ENCODE results near the gene MAGI2.
"Not testable (repeated sequence)": the region's sequence is repeated elsewhere in the genome, so short reads cannot be mapped to it uniquely, and the experiment has no call there.

Gene MAGI2

DNA sequence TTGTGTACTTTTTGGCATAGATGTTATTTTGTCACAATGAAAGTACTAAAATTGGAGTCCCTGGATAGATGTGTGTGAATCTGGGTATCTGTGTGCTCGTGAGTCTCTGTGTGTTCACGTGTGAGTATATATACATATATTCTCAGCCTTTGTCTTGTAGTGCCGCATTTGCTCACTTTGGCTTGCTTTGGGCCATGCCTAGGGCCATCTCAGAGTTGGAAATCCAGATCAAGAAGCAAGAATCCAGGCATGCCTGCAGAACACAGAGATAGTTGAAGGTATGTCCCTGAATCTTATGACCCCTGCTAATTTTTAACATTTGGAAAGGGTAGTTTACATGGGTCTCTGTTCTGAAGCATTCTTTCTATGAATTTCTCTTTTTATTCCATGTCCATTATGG, 1446.2 kb downstream of the MAGI2 start:
- DNase-seq = no peak

- no peak for DNase-seq
These were observed 1447.3 kb downstream of the MAGI2 start for GRCh38 chr7:78006063-78006755.

DNA sequence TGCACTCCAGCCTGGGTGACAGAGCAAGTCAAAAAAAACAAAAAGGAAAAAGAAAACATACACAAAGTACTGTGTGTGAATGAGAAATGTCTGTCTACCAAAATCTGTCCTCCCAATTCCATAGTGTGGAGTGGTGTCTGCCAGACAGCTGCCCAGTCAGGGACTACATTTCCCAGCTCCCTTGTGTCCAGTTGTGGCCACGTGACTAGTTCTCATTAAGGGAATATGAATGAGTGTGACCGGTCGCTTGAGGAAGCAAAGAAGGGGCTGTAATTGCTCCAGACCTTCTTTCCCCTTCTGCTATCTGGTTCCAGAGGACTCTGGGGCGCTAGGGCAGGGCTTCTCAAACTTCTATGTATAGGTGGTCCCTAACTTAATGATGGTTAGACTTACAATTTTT, 1450.8 kb downstream of the MAGI2 start:
- DNase-seq = no peak

- no peak for DNase-seq
These were observed 1451.4 kb downstream of the MAGI2 start for GRCh38 chr7:78002021-78002420.

GRCh38 chr7:77999168-77999567, 1454.3 kb downstream of the MAGI2 start:
- not testable (repeated sequence) for DNase-seq

DNA sequence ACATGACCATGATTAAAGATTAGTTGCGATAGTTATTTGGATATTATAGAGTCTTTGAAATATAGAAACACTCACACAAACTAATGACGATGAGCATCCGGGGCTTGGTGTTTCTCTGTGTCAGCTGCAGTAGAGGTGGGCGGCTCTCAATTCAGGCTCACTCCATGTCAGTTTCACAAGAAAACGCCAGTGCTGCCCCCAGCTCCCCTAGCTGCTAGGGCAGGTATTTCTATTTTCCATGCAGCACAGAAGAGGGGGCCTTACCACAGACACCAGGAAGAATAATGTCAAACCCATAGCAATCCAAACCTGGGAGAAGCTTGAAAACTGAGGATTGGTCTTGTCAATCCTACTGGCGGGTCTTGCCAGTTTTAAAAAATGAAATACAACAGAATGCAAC, 1457.8 kb downstream of the MAGI2 start:
- DNase-seq = no peak

DNA sequence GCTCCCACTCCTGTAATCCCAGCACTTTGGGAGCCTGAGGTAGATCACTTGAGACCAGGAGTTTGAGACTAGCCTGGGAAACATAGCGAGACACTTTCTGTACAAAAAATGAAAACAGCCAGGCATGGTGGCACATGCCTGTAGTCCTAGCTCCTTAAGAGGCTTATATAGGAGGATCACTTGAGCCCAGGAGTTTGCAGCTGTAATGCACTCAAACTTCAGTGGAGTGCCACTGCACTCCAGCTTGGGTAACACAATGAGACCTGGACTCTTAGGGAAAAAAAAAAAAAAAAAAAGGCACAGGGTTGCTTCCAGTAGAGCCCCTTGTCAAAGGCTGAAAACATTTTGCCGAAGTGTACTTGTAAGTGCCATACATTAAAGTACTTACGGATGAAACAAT, 1459.6 kb downstream of the MAGI2 start:
- no peak for DNase-seq

GRCh38 chr7:77991656-77992055, 1461.8 kb downstream of the MAGI2 start:
- no peak for DNase-seq

GRCh38 chr7:77989981-77990566, 1463.4 kb downstream of the MAGI2 start:
- DNase-seq = no peak

DNA sequence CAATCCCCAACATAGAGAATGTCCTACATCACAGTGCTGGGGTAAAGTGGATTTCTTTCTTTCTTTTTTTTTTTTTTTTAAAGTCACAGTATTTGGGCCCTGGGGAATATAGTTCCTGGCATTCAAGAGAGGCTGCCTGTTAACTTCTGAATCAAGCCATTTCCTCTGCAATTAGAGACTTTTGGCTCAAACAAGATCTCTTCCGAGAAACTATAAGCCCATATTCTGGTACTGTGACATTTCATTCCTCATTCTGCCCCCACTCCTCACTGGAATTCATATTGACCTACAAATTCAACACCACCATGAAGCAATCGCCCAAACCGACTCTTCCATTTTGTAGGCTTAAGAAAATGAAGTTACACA, 1467.5 kb downstream of the MAGI2 start:
- no peak for DNase-seq

GRCh38 chr7:77985232-77985973, 1468.1 kb downstream of the MAGI2 start:
- DNase-seq = no peak

GRCh38 chr7:77983973-77984372, 1469.5 kb downstream of the MAGI2 start:
- no peak for DNase-seq

GRCh38 chr7:77982926-77983550, 1470.4 kb downstream of the MAGI2 start:
- peak; percentile 27 for DNase-seq

DNA sequence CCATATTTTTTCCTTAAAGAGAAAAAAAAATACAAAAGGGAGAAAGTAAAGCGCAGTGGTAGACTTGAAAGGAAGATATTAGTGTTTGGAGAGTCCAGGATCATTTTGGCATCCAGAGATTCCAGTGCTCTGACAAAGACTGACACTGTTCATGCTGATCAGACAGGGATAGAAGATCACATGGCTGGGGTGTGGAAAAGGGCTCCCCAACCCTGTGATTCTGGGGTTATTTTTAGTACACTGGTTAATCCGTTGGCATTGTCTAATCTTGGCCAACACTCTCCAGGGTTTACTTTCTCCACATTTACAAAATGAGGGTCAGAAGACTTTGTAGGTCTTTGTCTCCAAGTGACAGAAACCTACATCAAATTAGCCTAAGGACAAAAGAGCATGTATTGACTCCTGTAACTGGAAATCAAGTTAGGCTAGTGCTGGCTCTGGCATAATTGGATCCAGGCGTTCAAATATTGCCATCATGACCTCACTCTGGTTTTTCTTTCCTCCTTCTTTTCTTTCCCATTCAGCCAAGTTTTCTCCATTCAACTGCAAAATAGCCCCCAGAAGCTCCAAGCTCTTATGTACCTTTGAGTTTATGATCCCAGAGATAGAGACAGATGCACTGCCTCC, 1473.3 kb downstream of the MAGI2 start:
- no peak for DNase-seq

- DNase-seq = no peak
These were observed 1474.2 kb downstream of the MAGI2 start for GRCh38 chr7:77979219-77979618.

GRCh38 chr7:77975672-77976480, 1477.6 kb downstream of the MAGI2 start:
- DNase-seq = no peak

DNA sequence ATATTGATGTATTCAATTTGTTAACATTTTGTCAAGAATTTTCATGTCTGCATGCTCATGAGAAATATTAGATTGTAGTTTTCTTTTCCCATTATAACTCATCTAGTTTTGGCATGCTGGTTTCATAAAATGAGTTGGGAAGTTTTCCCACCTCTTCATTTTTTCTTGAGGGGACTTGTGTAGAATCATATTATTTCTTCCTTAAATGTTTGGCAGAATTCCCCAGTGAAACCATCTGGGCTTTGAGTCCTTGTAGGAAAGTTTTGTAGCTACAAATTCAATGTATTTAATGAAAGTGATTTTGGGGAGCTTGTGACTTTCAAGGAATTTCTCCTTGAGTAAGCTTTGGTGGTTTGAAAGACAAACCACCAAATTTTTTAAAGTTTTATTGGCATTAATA, 1481.7 kb downstream of the MAGI2 start:
- DNase-seq = no peak

- no peak for DNase-seq
These were observed 1486.0 kb downstream of the MAGI2 start for GRCh38 chr7:77967429-77967828.
